A549 treated with ZK216348 at 1 μM for 4 hours (cell line): ENCODE measurements around the gene CD101. TPM values are rescaled to one million over a fixed set of nuclear protein-coding genes. Genes with fewer than 3 reads are reported as not detected.

Experiments used
- total RNA-seq: library from RNA; stranded (reverse); fragments of 200-300 nt; extraction: Qiagen RNA extraction; gene quantifications from 5 replicates; pipeline ENCODE4 v1.2.3, GENCODE V29; 2022; ENCODE audit warnings: low read depth

CD101 gene, protein sequence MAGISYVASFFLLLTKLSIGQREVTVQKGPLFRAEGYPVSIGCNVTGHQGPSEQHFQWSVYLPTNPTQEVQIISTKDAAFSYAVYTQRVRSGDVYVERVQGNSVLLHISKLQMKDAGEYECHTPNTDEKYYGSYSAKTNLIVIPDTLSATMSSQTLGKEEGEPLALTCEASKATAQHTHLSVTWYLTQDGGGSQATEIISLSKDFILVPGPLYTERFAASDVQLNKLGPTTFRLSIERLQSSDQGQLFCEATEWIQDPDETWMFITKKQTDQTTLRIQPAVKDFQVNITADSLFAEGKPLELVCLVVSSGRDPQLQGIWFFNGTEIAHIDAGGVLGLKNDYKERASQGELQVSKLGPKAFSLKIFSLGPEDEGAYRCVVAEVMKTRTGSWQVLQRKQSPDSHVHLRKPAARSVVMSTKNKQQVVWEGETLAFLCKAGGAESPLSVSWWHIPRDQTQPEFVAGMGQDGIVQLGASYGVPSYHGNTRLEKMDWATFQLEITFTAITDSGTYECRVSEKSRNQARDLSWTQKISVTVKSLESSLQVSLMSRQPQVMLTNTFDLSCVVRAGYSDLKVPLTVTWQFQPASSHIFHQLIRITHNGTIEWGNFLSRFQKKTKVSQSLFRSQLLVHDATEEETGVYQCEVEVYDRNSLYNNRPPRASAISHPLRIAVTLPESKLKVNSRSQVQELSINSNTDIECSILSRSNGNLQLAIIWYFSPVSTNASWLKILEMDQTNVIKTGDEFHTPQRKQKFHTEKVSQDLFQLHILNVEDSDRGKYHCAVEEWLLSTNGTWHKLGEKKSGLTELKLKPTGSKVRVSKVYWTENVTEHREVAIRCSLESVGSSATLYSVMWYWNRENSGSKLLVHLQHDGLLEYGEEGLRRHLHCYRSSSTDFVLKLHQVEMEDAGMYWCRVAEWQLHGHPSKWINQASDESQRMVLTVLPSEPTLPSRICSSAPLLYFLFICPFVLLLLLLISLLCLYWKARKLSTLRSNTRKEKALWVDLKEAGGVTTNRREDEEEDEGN
- total RNA-seq = 0.24 to 0.58 TPM (median 0.47 TPM) in 5 replicates

DNA sequence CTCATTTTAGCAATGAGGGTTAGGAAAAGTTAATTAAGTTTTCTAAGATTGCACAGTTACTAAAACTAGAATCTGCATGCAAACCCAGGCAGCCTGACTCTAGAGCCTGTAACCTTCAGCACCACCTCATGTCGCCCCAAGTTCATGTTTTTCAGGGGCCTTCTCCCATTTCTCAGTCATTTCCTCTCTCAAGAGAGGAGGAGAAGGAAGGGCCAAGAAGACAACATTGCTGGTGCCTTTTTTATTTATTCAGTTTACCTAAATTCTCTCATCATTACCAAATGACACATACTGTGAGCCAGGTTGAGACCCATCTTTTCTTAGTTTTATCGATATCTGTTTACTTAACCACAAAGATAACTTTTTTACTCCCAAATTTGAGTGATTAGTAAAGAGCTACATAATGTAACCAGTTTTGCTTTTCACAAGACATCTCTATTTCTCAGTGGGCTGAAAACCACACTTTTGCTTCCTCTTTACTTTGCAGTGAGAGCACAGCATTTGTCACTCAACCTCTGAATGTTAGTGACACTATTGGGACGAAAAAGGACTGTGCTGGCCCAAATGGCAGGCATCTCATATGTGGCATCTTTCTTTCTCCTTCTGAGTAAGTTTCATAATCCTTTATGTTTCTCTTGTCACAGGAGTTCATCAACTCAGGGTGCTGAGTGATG is at the start of gene CD101:
Gene CD101 (plus strand): TSS at position 507 of the 674 bp plus-strand sequence. CDS start 58 bp downstream, at position 565.

DNA sequence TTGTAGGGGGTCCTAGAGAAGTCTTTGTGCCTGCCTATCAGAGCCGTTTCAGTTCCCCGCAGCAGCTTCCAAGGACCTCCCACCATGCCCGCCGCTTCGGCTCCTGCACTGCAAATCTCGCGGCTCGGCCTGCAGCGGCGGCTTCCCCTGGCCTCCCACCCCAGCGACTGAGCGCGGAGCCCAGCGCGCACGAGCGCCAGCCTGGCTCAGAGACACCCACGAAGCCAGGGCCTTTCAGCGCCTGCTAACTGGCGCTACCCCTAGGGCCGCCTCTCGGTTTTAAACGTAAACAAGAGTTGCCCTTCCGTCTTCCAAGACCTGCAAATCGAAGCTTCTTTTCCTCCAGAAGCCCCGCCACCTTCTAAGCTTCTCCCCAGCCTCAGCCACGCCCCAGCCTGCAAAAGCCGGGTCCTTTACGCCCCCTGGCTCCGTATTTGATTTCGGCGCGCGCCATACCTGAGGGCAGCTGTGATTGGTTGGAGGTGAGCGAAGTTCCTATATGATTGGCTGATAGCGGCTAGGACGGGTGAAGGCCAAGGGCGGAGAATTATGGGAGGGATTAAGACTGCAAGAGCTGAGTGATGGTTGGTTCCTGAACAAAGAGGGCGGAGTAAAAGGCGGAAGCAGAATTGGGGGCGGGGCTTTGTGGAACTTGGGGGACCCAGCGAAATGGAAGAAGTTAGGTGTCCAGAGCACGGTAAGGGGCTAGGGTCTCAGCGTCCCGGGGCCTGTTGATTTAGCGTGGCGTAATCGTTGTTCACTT is 58.3 kb downstream of the CD101 start, which contains the start of gene TTF2:
Gene TTF2 (plus strand): TSS at position 649 of the 763 bp plus-strand sequence. CDS start 21 bp downstream, at position 670.

Other genes with a start within 250 kb of the CD101 start
- not detected in 5 replicates for gene CD2, start 247.3 kb upstream of the CD101 start, total RNA-seq
- gene PTGFRN, start 91.8 kb upstream of the CD101 start, total RNA-seq = 14.4 to 16.7 TPM (median 15.2 TPM) in 5 replicates
- gene TTF2, start 58.6 kb downstream of the CD101 start, total RNA-seq = 13.6 to 24.5 TPM (median 21.5 TPM) in 5 replicates
- 0.66 to 1.8 TPM (median 1.6 TPM) in 5 replicates for gene TRIM45, start 120.0 kb downstream of the CD101 start, total RNA-seq
- gene VTCN1, start 209.2 kb downstream of the CD101 start, total RNA-seq = 0.09 to 0.13 TPM in 2 of 5 replicates, not detected in the others